ENCODE data around the gene H2BK1.

The H2BK1 gene

GRCh38 chr7:151198945-151199848, 11.1 kb downstream of the H2BK1 start:
- no peak for DNase-seq

GRCh38 chr7:151197932-151198331, 12.4 kb downstream of the H2BK1 start:
- DNase-seq: no peak

- DNase-seq: no peak
Observed at GRCh38 chr7:151195616-151196450, 14.5 kb downstream of the H2BK1 start.

GRCh38 chr7:151194188-151194587, 16.1 kb downstream of the H2BK1 start:
- no peak for DNase-seq

GRCh38 chr7:151193203-151193978, 16.9 kb downstream of the H2BK1 start:
- no peak for DNase-seq

- DNase-seq: no peak
Observed at GRCh38 chr7:151192002-151192539, 18.2 kb downstream of the H2BK1 start.

GRCh38 chr7:151191544-151191943, 18.7 kb downstream of the H2BK1 start:
- no peak for DNase-seq

- DNase-seq: no peak
Observed at GRCh38 chr7:151189038-151189437, 21.2 kb downstream of the H2BK1 start.

- no peak for DNase-seq
Observed at GRCh38 chr7:151188252-151188542, 22.1 kb downstream of the H2BK1 start.

GRCh38 chr7:151187409-151188251, 22.7 kb downstream of the H2BK1 start:
- DNase-seq: no peak

GRCh38 chr7:151186640-151187408, 23.5 kb downstream of the H2BK1 start, which contains the start of gene ASB10:
ASB10 (minus strand) TSS chr7:151187250; CDS start chr7:151187130, 120 bp downstream.
- no peak for DNase-seq

GRCh38 chr7:151185762-151186639, 24.3 kb downstream of the H2BK1 start:
- no peak for DNase-seq

GRCh38 chr7:151181011-151181431, 29.3 kb downstream of the H2BK1 start:
- no peak for DNase-seq

- DNase-seq: no peak
Observed at GRCh38 chr7:151179946-151180345, 30.3 kb downstream of the H2BK1 start.

- no peak for DNase-seq
Observed at GRCh38 chr7:151179287-151179860, 30.9 kb downstream of the H2BK1 start.

- DNase-seq: no peak
Observed at GRCh38 chr7:151178831-151179230, 31.5 kb downstream of the H2BK1 start.

GRCh38 chr7:151178236-151178635, 32.1 kb downstream of the H2BK1 start:
- no peak for DNase-seq

- no peak for DNase-seq
Observed at GRCh38 chr7:151177310-151177709, 33.0 kb downstream of the H2BK1 start.

GRCh38 chr7:151176401-151176800, 33.9 kb downstream of the H2BK1 start:
- DNase-seq: no peak

Data from activated naive CD4-positive, alpha-beta T cell (primary cell).